GM21529 (cell line): ENCODE measurements around the gene PLCL1.

Source experiments
- ATAC-seq: cut with Tn5 transposase; IDR thresholded peaks from one replicate; pipeline ENCODE4 v1.9.1; 2021; ENCODE audit not compliant: unreplicated experiment

PLCL1 gene

DNA sequence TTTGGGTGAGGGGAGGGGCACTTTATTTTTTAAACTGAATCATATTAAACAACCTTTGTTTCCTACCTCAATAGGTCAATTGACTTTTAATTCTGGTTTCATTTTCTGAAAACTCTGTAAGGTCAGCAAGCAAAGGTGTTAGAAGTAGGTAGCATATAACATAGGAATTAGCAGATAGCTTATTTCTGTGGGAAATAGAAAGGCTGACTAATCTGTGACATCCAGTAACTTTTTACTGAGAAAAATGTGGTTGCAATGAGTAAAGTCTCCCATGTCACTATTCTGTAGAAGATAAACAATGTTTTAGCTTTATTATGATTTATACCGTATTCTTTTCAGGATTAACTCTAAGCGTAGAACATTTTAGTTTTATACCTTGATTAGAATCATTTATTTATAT, 240.4 kb downstream of the PLCL1 start:
- ATAC-seq: no peak

GRCh38 chr2:198045227-198045626, 240.8 kb downstream of the PLCL1 start:
- no peak for ATAC-seq

GRCh38 chr2:198052741-198053140, 248.3 kb downstream of the PLCL1 start:
- ATAC-seq: no peak

- no peak for ATAC-seq
Observed at GRCh38 chr2:198053148-198053547, 248.8 kb downstream of the PLCL1 start.

- ATAC-seq: no peak
Observed at GRCh38 chr2:198053776-198054175, 249.4 kb downstream of the PLCL1 start.

DNA sequence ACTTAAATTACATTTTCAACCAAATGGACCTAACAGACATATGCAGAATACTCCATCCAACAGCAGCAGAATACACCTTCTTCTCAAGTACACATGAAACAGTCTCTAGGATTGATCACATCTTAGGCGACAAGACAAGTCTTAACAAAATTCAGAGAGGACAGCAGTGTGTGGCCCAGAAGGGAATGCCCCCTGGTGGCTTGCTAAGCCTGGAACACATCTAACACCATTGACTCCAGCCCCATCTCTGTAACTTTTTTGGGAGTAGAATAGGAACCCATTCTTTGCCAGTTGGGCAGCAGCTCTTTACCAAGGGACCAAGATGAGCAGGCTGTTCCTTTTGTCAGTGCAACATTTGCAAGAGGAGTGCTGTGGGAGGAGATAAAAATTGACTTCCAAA, 249.9 kb downstream of the PLCL1 start:
- ATAC-seq: peak; percentile 89

DNA sequence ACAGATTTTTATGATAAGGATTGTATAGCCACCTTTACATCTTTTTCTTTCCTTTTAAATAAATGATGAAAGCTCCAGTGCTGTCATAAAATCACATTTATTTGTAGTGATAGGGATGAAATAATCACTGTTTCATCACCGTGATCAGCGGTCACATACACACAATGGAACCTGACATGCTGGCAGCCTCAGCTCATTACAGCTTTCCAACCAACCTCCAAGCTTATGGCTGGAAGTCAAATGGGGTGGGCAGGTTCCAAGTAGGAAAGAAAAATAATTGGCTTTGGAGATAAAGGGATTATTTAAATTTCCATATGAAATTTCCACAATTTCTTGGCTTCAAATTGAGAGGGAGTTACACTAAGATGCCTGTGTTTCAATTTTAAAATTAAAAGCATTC, 251.3 kb downstream of the PLCL1 start:
- no peak for ATAC-seq

DNA sequence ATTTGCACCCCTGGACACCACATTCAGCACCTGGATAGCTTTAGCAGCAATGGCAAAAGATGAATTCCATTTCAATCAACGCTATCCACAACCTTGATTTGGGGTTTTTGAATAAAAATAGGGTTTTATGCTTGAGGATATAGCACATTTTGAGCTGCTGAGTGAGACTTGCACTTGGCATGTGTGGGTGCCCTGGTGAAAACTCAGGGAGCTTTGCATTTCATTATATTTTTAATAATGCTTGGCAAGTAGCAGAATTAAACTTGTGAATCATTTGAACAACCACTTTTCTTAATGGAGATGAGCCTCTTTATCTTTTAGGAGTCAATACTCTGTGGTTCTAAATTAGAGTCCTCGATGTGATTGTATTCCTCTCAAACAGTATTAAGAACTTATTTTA, 252.4 kb downstream of the PLCL1 start:
- no peak for ATAC-seq

DNA sequence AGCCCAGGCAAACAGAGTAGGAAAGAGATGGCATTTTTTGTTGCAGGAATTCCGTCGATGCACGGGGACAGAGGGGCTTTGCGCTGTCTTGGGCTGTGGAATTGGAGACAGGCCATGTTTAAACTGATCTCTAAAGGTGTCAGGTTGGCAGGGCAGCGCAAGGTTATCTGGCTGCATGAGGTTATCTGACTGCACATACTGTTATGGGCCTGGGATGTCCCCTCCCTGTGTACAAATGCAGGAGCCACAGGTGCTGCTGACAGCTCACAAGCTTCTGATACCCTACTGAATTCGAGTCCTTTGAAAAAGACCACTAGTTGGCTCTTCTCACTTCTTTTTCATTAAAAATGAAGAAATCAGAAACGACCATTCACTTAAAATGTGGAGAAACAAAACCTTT, 255.4 kb downstream of the PLCL1 start:
- ATAC-seq: no peak

DNA sequence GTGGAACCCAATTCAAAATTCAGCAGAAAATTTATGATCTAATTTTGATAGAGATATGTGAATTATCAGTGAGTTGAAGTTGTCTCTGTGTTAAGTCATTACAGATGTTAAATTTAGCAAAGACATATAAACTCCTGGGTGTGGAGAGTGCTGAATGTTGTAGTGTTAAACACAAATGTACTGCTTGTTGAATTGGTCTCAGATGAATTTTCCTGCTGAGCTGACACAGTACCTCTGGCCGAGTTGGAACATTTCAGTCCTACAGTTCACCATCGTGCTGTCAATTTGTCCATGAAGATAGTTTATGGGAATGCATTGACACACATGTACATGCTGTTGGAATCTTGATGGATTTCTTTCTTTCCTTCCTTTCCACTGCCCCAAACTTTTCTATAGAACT, 255.9 kb downstream of the PLCL1 start:
- no peak for ATAC-seq

- ATAC-seq: no peak
Observed at GRCh38 chr2:198062826-198063225, 258.4 kb downstream of the PLCL1 start.

- ATAC-seq: no peak
Observed at GRCh38 chr2:198063242-198063641, 258.8 kb downstream of the PLCL1 start.

DNA sequence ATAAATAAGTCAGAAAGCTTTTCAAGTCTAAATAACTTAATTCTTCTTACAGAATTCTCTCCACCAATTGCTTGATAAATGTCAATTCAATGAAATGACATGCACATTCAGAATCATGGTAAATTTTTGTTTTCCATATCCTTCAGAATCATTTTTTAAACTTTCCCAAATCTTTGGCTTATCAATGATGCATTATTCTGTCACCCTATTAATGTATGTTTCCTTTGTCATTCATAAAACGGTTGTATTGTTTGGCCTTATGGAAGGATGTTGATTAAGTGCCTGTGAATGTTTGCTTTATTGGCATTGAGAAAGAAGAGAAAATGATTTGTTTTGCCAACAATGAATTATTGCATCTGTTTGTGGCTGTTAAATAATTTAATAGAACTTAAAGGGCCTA, 260.9 kb downstream of the PLCL1 start:
- ATAC-seq: no peak

DNA sequence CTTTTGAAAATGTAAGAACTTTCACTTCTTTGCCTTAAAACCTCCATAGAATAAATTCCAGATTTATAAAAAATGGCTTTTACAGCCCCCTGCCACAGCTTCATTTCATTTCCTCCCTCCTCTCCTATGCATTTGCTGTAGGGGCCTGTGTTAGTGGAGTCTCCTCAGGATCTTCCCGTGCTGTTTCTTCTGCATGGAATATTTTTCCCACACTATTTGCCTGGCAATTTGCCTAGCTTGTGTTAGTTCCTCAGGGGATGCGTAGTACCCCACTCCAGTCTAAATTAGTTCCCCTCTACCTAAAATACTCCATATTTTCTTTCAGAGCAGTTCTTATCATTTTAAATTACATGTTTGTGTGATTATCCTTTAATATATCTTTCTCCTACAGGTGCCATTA, 262.2 kb downstream of the PLCL1 start:
- ATAC-seq: no peak

GRCh38 chr2:198072655-198073054, 268.3 kb downstream of the PLCL1 start:
- ATAC-seq: no peak

DNA sequence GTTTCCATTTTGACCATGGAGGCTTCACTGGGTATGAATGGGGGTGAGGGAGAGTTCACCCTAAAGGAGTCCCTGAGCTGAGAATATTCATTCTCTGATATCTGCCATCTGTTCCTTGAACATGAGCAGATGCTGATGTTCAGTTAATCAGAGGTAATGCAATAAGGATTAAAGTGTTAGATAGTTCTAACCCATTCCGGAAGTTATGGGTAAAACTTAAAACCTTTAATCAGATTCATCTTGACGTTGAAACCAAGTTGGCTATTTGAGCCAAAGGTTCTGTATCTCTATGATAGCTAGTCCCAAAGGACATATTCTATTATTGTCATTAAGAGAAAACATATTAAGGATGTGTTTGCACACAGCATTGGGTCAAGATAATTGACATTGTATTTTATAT, 268.9 kb downstream of the PLCL1 start:
- ATAC-seq: no peak

DNA sequence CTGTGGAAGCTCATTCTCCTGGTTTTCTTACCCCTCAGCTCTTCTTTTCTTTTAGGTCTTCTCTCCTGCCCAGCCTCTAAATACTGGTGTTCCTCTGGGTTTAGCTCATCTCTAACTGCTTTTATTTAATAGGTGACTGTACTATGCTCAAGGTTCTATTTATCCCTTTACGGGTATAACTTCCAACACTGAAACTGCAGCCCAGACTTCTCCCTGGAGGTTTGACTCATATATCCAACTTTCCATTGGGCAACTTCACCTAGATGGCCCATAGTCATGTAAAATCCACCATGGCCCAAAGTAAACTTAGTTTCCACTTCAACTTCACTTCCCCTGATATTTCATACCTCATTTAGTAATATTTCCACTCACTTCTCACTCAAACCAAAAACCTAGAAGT, 273.1 kb downstream of the PLCL1 start:
- ATAC-seq: no peak

DNA sequence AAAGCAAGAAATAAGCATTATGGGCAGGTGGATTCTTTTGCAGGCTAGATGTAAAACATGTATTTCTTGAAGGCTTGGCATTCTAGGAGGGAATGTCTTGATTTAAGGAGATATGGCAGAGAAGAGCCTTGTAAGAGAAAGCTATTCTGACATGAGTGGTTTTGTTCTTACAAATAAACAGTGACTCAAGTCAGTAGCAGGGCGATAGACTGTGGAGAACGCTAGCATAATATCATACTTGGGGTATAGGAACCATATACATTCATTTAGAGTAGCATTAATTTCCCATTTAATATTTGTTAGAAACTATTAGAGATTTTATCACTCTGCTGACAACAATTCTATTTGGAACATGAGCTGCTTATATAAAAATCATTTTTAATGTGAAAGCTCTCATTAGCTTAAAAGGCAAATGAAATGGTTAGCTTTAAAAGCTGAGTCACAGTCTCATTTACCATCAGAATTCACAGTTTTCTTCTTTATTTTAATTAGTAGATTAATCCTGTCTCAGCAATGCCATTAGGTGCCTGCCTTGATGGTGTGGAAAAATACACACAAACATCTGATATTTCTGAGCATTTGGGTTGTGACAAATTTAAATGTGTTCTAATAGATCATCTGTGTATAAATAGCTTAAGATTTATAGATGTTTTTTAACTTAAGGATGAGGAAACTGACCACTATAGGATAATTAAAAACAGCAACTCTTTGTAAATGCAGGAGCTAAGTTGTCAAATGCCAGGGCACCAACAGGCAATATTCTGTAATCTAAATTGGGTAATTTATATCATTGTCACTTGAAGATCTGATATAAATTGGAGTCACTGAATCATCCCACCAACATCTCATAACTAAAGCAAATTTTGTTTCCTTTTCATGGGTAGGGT, 276.7 kb downstream of the PLCL1 start:
- ATAC-seq: no peak

DNA sequence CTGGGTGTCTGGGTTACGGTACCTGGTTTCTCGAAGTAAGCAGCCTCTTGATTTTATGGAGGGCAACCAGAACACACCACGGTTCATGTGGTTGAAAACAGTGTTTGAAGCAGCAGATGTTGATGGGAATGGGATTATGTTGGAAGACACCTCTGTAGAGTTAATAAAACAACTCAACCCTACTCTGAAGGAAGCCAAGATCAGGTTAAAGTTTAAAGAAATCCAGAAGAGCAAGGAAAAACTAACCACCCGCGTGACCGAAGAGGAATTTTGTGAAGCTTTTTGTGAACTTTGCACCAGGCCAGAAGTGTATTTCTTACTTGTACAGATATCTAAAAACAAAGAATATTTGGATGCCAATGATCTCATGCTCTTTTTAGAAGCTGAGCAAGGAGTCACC, 279.8 kb downstream of the PLCL1 start:
- ATAC-seq: no peak

DNA sequence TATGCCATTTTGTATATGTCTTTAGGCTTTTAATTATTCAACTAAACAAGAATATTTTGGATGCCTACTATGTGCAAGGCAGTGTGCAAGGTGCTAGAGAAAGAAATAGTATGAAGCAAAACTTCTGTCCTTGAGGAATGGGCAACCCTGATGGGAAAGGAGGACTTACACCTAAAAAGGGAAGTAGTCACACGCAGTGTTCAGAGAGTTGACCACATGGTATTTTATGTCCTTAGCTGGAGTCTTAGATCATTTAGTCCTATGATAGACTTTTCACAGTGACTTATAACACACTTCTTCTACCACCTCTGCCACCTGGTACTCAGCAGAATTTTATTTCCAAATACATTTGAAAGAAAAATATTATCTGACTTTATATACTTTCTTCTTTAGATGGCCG, 291.6 kb downstream of the PLCL1 start:
- ATAC-seq: no peak

GRCh38 chr2:198096965-198097364, 292.6 kb downstream of the PLCL1 start:
- ATAC-seq: no peak

DNA sequence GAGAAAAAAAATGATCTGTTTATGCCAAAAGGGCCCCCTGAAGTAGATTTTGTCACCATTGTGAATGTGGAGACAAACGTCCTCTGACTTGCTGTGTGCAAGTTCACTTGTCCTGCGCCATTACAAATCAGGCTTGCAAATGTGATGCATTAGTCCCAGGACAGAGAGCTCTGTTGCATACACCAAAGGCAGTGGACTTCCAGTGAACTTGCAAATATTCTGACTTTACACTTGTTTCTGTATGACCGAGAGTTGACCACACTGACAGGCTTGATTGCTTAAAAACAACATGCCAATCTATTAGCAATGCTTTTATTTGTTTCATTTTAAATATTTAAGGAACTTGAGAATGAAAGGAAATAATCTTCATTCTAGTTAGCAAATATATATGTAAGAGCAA, 293.2 kb downstream of the PLCL1 start:
- no peak for ATAC-seq

DNA sequence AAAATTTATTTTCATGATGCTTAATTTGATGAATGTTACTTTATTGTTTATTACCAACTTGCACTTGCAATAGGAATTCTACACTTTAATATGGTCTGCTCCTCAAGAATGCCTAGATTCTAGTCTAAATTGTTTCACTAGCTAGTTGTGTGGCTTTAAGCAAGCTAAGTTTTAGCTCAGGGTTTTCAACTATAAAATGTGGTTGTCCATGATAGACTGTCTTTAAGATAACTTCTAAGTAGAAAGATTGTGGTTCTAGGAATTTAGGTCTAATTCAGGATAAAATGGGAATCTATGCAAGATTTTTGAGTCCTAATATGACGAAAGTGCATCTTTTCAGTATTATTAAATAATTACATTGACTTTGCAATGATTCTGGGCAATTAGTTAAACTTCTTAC, 294.0 kb downstream of the PLCL1 start:
- ATAC-seq: no peak
